HG03342 (cell line): ENCODE data around the gene CAMTA2.
"Not testable (repeated sequence)": the region's sequence is repeated elsewhere in the genome, so short reads cannot be mapped to it uniquely, and the experiment has no call there.

Experiments used
- ATAC-seq: cut with Tn5 transposase; IDR thresholded peaks from one replicate; pipeline ENCODE4 v1.9.1; 2021; ENCODE audit warnings: mild to moderate bottlenecking, moderate library complexity; ENCODE audit not compliant: unreplicated experiment

The CAMTA2 gene

DNA sequence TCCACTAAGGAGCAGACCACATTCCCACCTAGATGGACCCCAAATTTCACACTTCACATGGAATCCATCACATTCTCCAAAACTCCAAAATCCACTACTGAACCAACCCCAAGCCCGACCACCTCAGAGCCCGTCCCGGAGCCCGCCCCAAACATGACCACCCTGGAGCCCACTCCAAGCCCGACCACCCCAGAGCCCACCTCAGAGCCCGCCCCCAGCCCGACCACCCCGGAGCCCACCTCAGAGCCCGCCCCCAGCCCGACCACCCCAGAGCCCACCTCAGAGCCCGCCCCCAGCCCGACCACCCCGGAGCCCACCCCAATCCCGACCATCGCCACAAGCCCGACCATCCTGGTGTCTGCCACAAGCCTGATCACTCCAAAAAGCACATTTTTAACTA, 53.8 kb downstream of the CAMTA2 start:
- ATAC-seq = no peak

- no peak for ATAC-seq
These were observed 54.7 kb downstream of the CAMTA2 start for GRCh38 chr17:4932756-4933155.

GRCh38 chr17:4931963-4932362, 55.5 kb downstream of the CAMTA2 start, which contains the start of gene GP1BA:
TSS of gene GP1BA (plus strand) at chr17:4932277. CDS start at chr17:4932605, 328 bp downstream.
- ATAC-seq = no peak

DNA sequence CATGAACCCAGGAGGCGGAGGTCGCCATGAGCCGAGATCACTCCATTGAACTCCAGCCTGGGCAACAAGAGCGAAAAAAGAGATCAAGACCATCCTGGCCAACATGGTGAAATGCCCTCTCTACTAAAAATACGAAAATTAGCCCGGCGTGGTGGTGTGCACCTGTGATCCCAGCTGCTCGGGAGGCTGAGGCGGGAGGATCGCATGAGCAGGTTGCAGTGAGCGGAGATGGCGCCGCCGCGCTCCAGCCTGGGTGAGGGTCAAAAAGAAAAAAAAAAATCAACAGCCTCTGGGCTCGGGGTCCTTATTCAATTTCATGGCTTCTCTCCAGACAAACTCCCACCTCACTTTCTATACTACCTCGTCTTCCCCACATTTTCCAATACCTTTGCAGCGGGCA, 58.6 kb downstream of the CAMTA2 start:
- no peak for ATAC-seq

GRCh38 chr17:4926577-4927335, 60.7 kb downstream of the CAMTA2 start:
- ATAC-seq = not testable (repeated sequence)

- no peak for ATAC-seq
These were observed 66.2 kb downstream of the CAMTA2 start for GRCh38 chr17:4921320-4921719.

DNA sequence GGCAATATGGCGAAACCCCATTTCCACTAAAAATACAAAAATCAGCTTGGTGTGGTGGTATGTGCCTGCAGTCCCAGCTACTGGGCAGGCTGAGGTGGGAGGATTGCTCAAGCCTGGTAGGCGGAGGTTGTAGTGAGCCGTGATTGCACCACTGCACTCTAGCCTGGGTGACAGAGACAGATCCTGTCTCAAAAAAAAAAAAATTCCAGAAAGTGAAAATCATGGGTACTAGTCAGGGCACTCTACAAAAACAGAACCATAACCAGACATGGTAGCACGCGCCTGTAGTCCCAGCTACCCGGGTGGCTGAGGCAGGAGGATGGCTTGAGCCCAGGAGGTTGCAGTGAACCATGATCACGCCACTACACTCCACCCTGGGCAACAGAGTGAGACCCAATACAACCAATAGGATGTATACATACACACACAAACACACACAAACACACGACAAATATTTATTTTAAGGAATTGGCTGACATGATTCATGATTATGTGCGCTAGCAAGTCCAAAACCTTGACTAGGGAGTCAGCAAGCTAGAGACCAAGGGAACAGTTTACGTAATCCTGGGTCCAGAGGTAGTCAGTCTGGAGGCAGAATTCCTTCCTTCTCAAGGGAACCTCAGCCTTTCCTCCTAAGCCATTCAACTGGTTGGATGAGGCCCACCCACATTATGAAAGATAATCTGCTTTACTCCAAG, 67.0 kb downstream of the CAMTA2 start:
- no peak for ATAC-seq

GRCh38 chr17:4919511-4920047, 67.9 kb downstream of the CAMTA2 start:
- no peak for ATAC-seq
